Adrenal gland (tissue), 19 donors: Measurements from ENCODE around the gene PICK1. TPM values are rescaled to one million over a fixed set of nuclear protein-coding genes. Genes with fewer than 3 reads are reported as not detected.

Experiments
- DNase-seq, 7 donors: peaks; one replicate each; pipeline ENCODE4 v3.0.0-alpha.2; 2019 to 2020
- H3K27ac ChIP-seq, 5 donors: fragments of 200-600 bp; sonication (generic) in 4 of 5; 1 replicate in 3 of 5; 2 replicates in 2 of 5; pipeline versions ENCODE4 v1.5.1 to v1.8.0; 2016 to 2020; ENCODE audit warnings: mild to moderate bottlenecking in 1 of 5
- H3K27me3 ChIP-seq: fragments of 200-600 bp; 2 replicates; pipeline ENCODE4 v1.8.0; 2021
- H3K36me3 ChIP-seq, 2 donors: fragments of 200-600 bp; replicated peaks in 1 of 2; 1 replicate in 1 of 2; 2 replicates in 1 of 2; pipeline versions ENCODE4 v1.5.1 to v1.8.0; 2018 to 2022
- H3K4me1 ChIP-seq, 2 donors: fragments of 200-600 bp; replicated peaks in 1 of 2; 1 replicate in 1 of 2; 2 replicates in 1 of 2; pipeline versions ENCODE4 v1.5.1 to v1.8.0; 2018 to 2021
- H3K4me3 ChIP-seq, 4 donors: fragments of 200-600 bp; sonication (generic) in 3 of 4; one replicate each; pipeline ENCODE4 v1.5.1; 2016 to 2018
- H3K9me3 ChIP-seq, 3 donors: fragments of 200-600 bp; sonication (generic) in 1 of 3; replicated peaks in 1 of 3; 1 replicate in 2 of 3; 2 replicates in 1 of 3; pipeline versions ENCODE4 v1.5.1 to v1.8.0; 2016 to 2021
- CTCF ChIP-seq, 6 experiments: fragments of 450-650 bp in 4 of 6; fragments of 200-600 bp in 2 of 6; sonication (generic) in 1 of 6; IDR thresholded peaks; 1 replicate in 5 of 6; 2 replicates in 1 of 6; pipeline versions ENCODE4 v1.5.1 to v1.8.0; 2016 to 2021; ENCODE audit warnings: antibody characterized with exemption in 6 of 6, mild to moderate bottlenecking in 2 of 6, moderate library complexity in 1 of 6
- POLR2A ChIP-seq, 2 donors: fragments of 450-650 bp; IDR thresholded peaks; one replicate each; pipeline ENCODE4 v1.6.1; 2017; ENCODE audit warnings: antibody characterized with exemption in 2 of 2, mild to moderate bottlenecking in 2 of 2, moderate library complexity in 1 of 2
- WGBS, 4 donors: extraction: QIAGEN DNeasy Blood & Tissue Kit in 2 of 4; methylation state at CpG; one replicate each; pipeline versions ENCODE4 v1.1.5 to v1.1.7; 2013 to 2017; 5-methylcytosine and 5-hydroxymethylcytosine counted together
- intact Hi-C, 2 donors: fragments of 100-400 bp; cut with DNase I; formaldehyde crosslinking; loops; one replicate each; pipeline versions ENCODE4 v1.14.1 to v1.15.0; 2022 to 2023
- long read RNA-seq, 10 donors: library from polyadenylated mRNA in 3 of 10; unstranded in 2 of 10; stranded (forward) in 1 of 10; transcript quantifications; one replicate each; pipeline ENCODE4 v2.0.0 and lab custom pipeline, GENCODE V29; 2021 to 2026
- polyA plus RNA-seq, 3 donors: library from polyadenylated mRNA; stranded (reverse); fragments of 200-250 nt in 2 of 3; fragments of 350-450 nt in 1 of 3; fragmentation: Illumina TruSeq in 1 of 3; extraction: RNeasy Lipid Tissue Mini Kit (QIAGEN cat#74804) in 1 of 3; gene quantifications; one replicate each; pipeline ENCODE4 v1.2.3, GENCODE V29; 2013 to 2014
- total RNA-seq, 9 donors: library from RNA; depleted of rRNA in 4 of 9; stranded (reverse); fragments of >200 nt in 4 of 9; fragments of 120-200 nt in 1 of 9; fragmentation: NEBNext Ultra II Directional in 1 of 9; extraction: Animal tissue kit (Norgen Biotek cat#: 25700) in 1 of 9; gene quantifications; one replicate each; pipeline versions ENCODE4 v1.1.0 to v1.2.4, GENCODE V29; 2013 to 2023
- donor health status: healthy with polysubstance abuse.
- donor health status: Bipolar disorder and iron deficiency.
- donor health status: DM: yes; HTN: yes; CAD: no.
- donor health status: DM: no; HTN: no; CAD: no.
- donor health status: DM: no; HTN: no; CAD: no.
- donor health status: DM: yes; HTN: yes; CAD: no.

Gene PICK1
- total RNA-seq (10 to 100 TPM; 30.3 to 46.7 (median 38.5) TPM), polyA plus RNA-seq (10 to 100 TPM; 28.7 to 93.6 (median 45.2) TPM)
- long read RNA-seq, donor 1, partial matches to known transcripts = 0 of 3 reads
- long read RNA-seq, donor 1, other reads (novel, unspliced or antisense) = 0 of 3 reads
- long read RNA-seq, donor 2, partial matches to known transcripts = 0 of 4 reads
- long read RNA-seq, donor 2, other reads (novel, unspliced or antisense) = 0 of 4 reads
- long read RNA-seq, donor 3, partial matches to known transcripts = 0 of 1 reads
- long read RNA-seq, donor 3, other reads (novel, unspliced or antisense) = 0 of 1 reads
- long read RNA-seq, donor 4, partial matches to known transcripts = 0 of 2 reads
- long read RNA-seq, donor 4, other reads (novel, unspliced or antisense) = 1 of 2 reads
- long read RNA-seq, donor 5, transcript PICK1-201 (13 exons, 2,055 nt) = major isoform, 17 of 80 reads
- long read RNA-seq, donor 5, transcript PICK1-202 (13 exons, 2,164 nt) = minor isoform, 13 of 80 reads
- long read RNA-seq, donor 5, partial matches to known transcripts = 7 of 80 reads
- long read RNA-seq, donor 5, other reads (novel, unspliced or antisense) = 43 of 80 reads
- long read RNA-seq, donor 6, partial matches to known transcripts = 0 of 5 reads
- long read RNA-seq, donor 6, other reads (novel, unspliced or antisense) = 3 of 5 reads
- long read RNA-seq, donor 7, partial matches to known transcripts = 5 of 6 reads
- long read RNA-seq, donor 7, other reads (novel, unspliced or antisense) = 0 of 6 reads
- long read RNA-seq, donor 8, partial matches to known transcripts = 0 of 6 reads
- long read RNA-seq, donor 8, other reads (novel, unspliced or antisense) = 0 of 6 reads
- long read RNA-seq, donor 9, partial matches to known transcripts = 0 of 1 reads
- long read RNA-seq, donor 9, other reads (novel, unspliced or antisense) = 0 of 1 reads
- long read RNA-seq, donor 10, transcript PICK1-201 (13 exons, 2,055 nt) = major isoform, 5 of 8 reads
- long read RNA-seq, donor 10, partial matches to known transcripts = 0 of 8 reads
- long read RNA-seq, donor 10, other reads (novel, unspliced or antisense) = 0 of 8 reads

- no peaks in the 10 kb centered on the region for H3K9me3 ChIP-seq
- H3K4me1 ChIP-seq = peaks cover 0 to 10% of the 10 kb centered on the region in 2 donors
- H3K4me3 ChIP-seq = peak within 1 kb of the TSS in 3 of 4 donors; percentile 22 to 65 (median 52)
- DNase-seq = peak; percentile 85 to 98 (median 94)
- 1 to 7% (median 2%) methylated on average over 12 to 47 of the region's 47 CpGs for WGBS, 4 donors
- H3K36me3 ChIP-seq = peaks cover 0 to 15% of the 10 kb centered on the region in 2 donors
- intact Hi-C loops = loop anchor here in 1 of 2 donors (10.0 kb wide), 1 partner anchor 298 kb away; no protein-coding TSS in a partner anchor
- peak within 1 kb of the TSS; percentile 60 to 88 (median 84) for H3K27ac ChIP-seq
- H3K27me3 ChIP-seq = no peaks in the 10 kb centered on the region
- TF ChIP-seq POLR2A (IDR thresholded peaks at IDR 0.05) = peak in 1 of 2 donors; percentile 4
- TF ChIP-seq CTCF (IDR thresholded peaks at IDR 0.05) = peak in 3 of 6 experiments; percentile 16 to 32 (median 23)
Measured at GRCh38 chr22:38056969-38057891, at the start of gene PICK1. Gene PICK1, plus strand, starts transcription at chr22:38057404. Its CDS starts 406 bp downstream, at chr22:38057810.

- Histone ChIP-seq H3K27me3 (no peaks in the 10 kb centered on the region), H3K9me3 (no peaks in the 10 kb centered on the region), H3K36me3 (no peaks in the 10 kb centered on the region), H3K4me3 (no peak overlapping the region), H3K27ac (no peak overlapping the region), H3K4me1 (peaks cover 0 to 6% of the 10 kb centered on the region in 2 donors)
- DNase-seq = no peak
- TF ChIP-seq CTCF (IDR thresholded peaks at IDR 0.05) = no peak
- intact Hi-C loops = no loop called here
- WGBS, 4 donors = 75 to 82% (median 78%) methylated on average over 14 of the region's 14 CpGs
Measured at GRCh38 chr22:38009000-38009806, 48.0 kb upstream of the PICK1 start.

DNA sequence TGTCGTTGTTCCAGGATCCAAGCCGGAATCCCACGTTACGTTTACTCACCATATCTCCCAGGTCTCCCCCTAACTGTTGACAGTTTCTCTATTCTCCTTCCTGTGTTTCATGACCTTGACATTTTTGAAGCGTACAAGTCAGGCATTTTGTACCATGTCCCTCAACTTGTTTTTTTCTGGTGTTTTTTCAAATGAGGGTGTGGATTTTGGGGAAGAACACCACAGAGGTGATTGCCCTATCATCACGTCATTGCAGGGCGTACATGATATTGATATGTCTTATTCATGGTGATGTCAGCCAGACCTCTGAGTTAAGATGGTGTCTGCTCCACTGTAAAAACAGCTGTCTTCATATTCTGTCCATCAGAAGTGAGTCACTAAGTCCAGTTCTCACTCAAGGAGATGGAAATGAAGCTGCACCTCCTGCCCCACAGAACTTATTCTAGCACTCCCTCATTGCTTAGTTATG, 44.6 kb upstream of the PICK1 start:
- Histone ChIP-seq H3K36me3 (no peaks in the 10 kb centered on the region), H3K9me3 (no peaks in the 10 kb centered on the region), H3K27me3 (no peaks in the 10 kb centered on the region), H3K4me1 (peaks cover 16 to 19% of the 10 kb centered on the region in 2 donors), H3K4me3 (peak overlapping the region in 1 of 4 donors; percentile 9), H3K27ac (peak overlapping the region in 3 of 5 donors; percentile 51 to 66 (median 60))
- peak in 3 of 7 donors; percentile 42 to 53 (median 42) for DNase-seq
- WGBS, 4 donors = 30 to 47% (median 32%) methylated on average over 7 of the region's 7 CpGs
- intact Hi-C loops = no loop called here
- no peak for TF ChIP-seq CTCF (IDR thresholded peaks at IDR 0.05)
- TF ChIP-seq POLR2A (IDR thresholded peaks at IDR 0.05) = no peak
